Stomach (tissue), 4 donors: ENCODE measurements around the gene TREM1.

ENCODE experiments used
- EP300 ChIP-seq: sonication (generic); formaldehyde crosslinking; IDR thresholded peaks from one replicate; pipeline ENCODE4 v1.6.1; 2017; ENCODE audit warnings: antibody characterized with exemption
- POLR2A ChIP-seq, 4 donors: fragments of 450-650 bp; IDR thresholded peaks; one replicate each; pipeline ENCODE4 v1.6.1; 2016; ENCODE audit warnings: antibody characterized with exemption in 4 of 4, control low read depth in 2 of 4, mild to moderate bottlenecking in 1 of 4, moderate library complexity in 1 of 4
- POLR2AphosphoS5 ChIP-seq, 3 donors: sonication (generic); formaldehyde crosslinking; IDR thresholded peaks; one replicate each; pipeline ENCODE4 v1.6.1; 2016; ENCODE audit warnings: antibody characterized with exemption in 3 of 3
- TF ChIP-seq, protein P1 (sequence below), 7 experiments: fragments of 450-650 bp in 4 of 7; fragments of 200-600 bp in 3 of 7; sonication (generic) in 3 of 7; IDR thresholded peaks; one replicate each; pipeline ENCODE4 v1.5.1; 2016 to 2019; ENCODE audit warnings: antibody characterized with exemption in 7 of 7, control low read depth in 2 of 7, mild to moderate bottlenecking in 1 of 7

DNA sequence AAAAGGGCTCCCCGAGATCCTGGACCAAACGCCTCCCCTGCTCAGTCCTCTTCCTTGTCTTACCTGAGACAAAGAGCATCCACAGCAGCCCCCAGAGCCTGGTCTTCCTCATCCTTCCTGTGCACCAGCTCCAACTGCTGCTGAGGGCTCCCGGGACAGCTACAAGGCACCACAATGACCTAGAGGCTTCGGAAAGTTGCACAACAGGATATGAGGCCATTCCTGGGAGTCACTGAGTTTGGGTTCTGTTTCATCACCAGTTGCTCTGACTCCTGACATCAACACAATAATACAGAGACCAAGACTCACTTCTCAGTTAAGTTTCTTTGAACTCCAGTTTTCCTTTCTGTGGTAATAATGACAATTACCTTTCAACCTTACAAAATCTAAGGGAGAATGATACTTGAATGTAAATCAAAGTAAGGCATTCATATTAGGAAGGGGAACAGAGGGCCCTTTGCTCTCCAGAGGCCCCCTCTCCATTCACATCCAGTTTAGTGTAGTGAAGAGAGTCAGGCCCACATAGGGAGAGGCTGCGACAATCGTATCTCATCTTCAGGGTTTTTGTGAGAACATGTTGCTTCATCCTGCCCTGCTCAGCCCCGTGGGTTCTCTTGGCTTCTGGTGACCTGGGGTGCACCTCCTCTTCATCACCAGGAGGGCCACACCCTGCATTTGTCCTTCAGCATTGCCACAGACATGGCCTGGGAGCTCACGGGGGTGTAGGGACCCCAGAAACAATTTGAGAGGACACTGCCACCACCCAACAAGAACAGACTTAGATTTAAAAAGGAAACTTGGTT, at the start of gene TREM1:
- TF ChIP-seq POLR2AphosphoS5 (IDR thresholded peaks at IDR 0.05) (peak in 1 of 3 donors; percentile 12), POLR2A (IDR thresholded peaks at IDR 0.05) (no peak), EP300 (no peak)
- TF ChIP-seq, protein P1, sequence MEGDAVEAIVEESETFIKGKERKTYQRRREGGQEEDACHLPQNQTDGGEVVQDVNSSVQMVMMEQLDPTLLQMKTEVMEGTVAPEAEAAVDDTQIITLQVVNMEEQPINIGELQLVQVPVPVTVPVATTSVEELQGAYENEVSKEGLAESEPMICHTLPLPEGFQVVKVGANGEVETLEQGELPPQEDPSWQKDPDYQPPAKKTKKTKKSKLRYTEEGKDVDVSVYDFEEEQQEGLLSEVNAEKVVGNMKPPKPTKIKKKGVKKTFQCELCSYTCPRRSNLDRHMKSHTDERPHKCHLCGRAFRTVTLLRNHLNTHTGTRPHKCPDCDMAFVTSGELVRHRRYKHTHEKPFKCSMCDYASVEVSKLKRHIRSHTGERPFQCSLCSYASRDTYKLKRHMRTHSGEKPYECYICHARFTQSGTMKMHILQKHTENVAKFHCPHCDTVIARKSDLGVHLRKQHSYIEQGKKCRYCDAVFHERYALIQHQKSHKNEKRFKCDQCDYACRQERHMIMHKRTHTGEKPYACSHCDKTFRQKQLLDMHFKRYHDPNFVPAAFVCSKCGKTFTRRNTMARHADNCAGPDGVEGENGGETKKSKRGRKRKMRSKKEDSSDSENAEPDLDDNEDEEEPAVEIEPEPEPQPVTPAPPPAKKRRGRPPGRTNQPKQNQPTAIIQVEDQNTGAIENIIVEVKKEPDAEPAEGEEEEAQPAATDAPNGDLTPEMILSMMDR (IDR thresholded peaks at IDR 0.05): no peak
